HepG2 (cell line): ENCODE data around the gene NAV1. TPM values are rescaled to one million over a fixed set of nuclear protein-coding genes. Genes with fewer than 3 reads are reported as not detected.

Source experiments
- ATF2 ChIP-seq: sonication (generic); formaldehyde crosslinking; IDR thresholded peaks from 2 replicates; pipeline ENCODE4 v1.4.0; 2020; ENCODE audit warnings: missing genetic modification reagents
- ATF4 ChIP-seq, 2 experiments: fragments of 450-650 bp in 1 of 2; sonication (generic) in 1 of 2; formaldehyde crosslinking; IDR thresholded peaks; 2 replicates each; pipeline versions ENCODE4 v1.5.0 to v1.8.0; 2020 to 2022; ENCODE audit warnings: mild to moderate bottlenecking in 1 of 2, missing genetic modification reagents in 1 of 2
- ATM ChIP-seq: fragments of 450-650 bp; IDR thresholded peaks from 2 replicates; pipeline ENCODE4 v1.7.1; 2017; ENCODE audit warnings: mild to moderate bottlenecking, borderline replicate concordance
- ATRX ChIP-seq: sonication (generic); formaldehyde crosslinking; IDR thresholded peaks from 2 replicates; pipeline ENCODE4 v1.4.0; 2020; ENCODE audit warnings: missing genetic modification reagents, borderline replicate concordance
- CREB1 ChIP-seq, 2 experiments: fragments of 450-650 bp in 1 of 2; IDR thresholded peaks; 2 replicates each; pipeline ENCODE4 v1.6.1; 2016 to 2017; ENCODE audit warnings: control low read depth in 1 of 2, mild to moderate bottlenecking in 1 of 2, missing compliant biosample characterization in 1 of 2, missing genetic modification characterization in 1 of 2
- E2F1 ChIP-seq: sonication (generic); formaldehyde crosslinking; IDR thresholded peaks from 2 replicates; pipeline ENCODE4 v1.5.0; 2020; ENCODE audit warnings: missing genetic modification reagents
- EED ChIP-seq: sonication (generic); formaldehyde crosslinking; IDR thresholded peaks from 2 replicates; pipeline ENCODE4 v1.5.0; 2020; ENCODE audit warnings: mild to moderate bottlenecking, missing genetic modification reagents
- ETV6 ChIP-seq: sonication (generic); formaldehyde crosslinking; conservative IDR thresholded peaks from 2 replicates; pipeline ENCODE4 v1.4.0; 2020; ENCODE audit warnings: missing genetic modification reagents
- NCOA2 ChIP-seq: sonication (generic); formaldehyde crosslinking; IDR thresholded peaks from 2 replicates; pipeline ENCODE4 v1.8.0; 2022; ENCODE audit warnings: inconsistent platforms
- NFKB2 ChIP-seq: sonication (generic); formaldehyde crosslinking; IDR thresholded peaks from 2 replicates; pipeline ENCODE4 v1.4.0; 2020; ENCODE audit warnings: missing genetic modification reagents, borderline replicate concordance
- NPAS2 ChIP-seq: sonication (generic); formaldehyde crosslinking; IDR thresholded peaks from 2 replicates; pipeline ENCODE4 v1.8.0; 2022; ENCODE audit warnings: mild to moderate bottlenecking, missing genetic modification reagents, borderline replicate concordance
- PHF8 ChIP-seq: sonication (generic); formaldehyde crosslinking; IDR thresholded peaks from 2 replicates; pipeline ENCODE4 v1.5.0; 2020; ENCODE audit warnings: missing genetic modification reagents
- SAP130 ChIP-seq: IDR thresholded peaks from 2 replicates; pipeline ENCODE4 v1.6.1; 2016; ENCODE audit warnings: low read depth
- TGIF2 ChIP-seq: IDR thresholded peaks from 2 replicates; pipeline ENCODE4 v1.6.1; 2016; ENCODE audit warnings: control low read depth, missing compliant biosample characterization
- ZBTB44 ChIP-seq: sonication (generic); formaldehyde crosslinking; IDR thresholded peaks from 2 replicates; pipeline ENCODE4 v1.4.0; 2020; ENCODE audit warnings: missing genetic modification reagents
- ZC3H4 ChIP-seq: sonication (generic); formaldehyde crosslinking; IDR thresholded peaks from 2 replicates; pipeline ENCODE4 v1.4.0; 2020; ENCODE audit warnings: missing genetic modification reagents, borderline replicate concordance
- ZNF124 ChIP-seq: sonication (generic); formaldehyde crosslinking; IDR thresholded peaks from 2 replicates; pipeline ENCODE4 v1.4.0; 2020; ENCODE audit warnings: missing genetic modification reagents
- ZNF232 ChIP-seq: sonication (generic); formaldehyde crosslinking; IDR thresholded peaks from 2 replicates; pipeline ENCODE4 v1.4.0; 2020; ENCODE audit warnings: missing genetic modification reagents, borderline replicate concordance
- ZNF280B ChIP-seq: sonication (generic); formaldehyde crosslinking; IDR thresholded peaks from 2 replicates; pipeline ENCODE4 v1.5.0; 2020; ENCODE audit warnings: missing genetic modification reagents, mild to moderate bottlenecking, borderline replicate concordance
- ZNF746 ChIP-seq: sonication (generic); formaldehyde crosslinking; IDR thresholded peaks from 2 replicates; pipeline ENCODE4 v1.8.0; 2022; ENCODE audit warnings: mild to moderate bottlenecking, missing genetic modification reagents
- ZNF879 ChIP-seq: sonication (generic); formaldehyde crosslinking; IDR thresholded peaks from 2 replicates; pipeline ENCODE4 v1.8.1; 2023; ENCODE audit warnings: missing genetic modification reagents
- polyA plus RNA-seq, 8 experiments: library from polyadenylated mRNA; depleted of rRNA in 3 of 8; stranded (reverse) in 7 of 8; unstranded in 1 of 8; fragments of >200 nt; fragmentation: Illumina TruSeq in 4 of 8; extraction: Trizol in 4 of 8; gene quantifications; 2 replicates each; pipeline versions ENCODE4 v1.2.1 to v1.2.3, GENCODE V29; 2011 to 2016; ENCODE audit warnings: low read depth in 4 of 8, missing spikeins in 1 of 8, mixed read lengths in 1 of 8; ENCODE audit not compliant: insufficient read depth in 1 of 8
- total RNA-seq, 5 experiments: library from RNA; depleted of rRNA; stranded (reverse); fragments of >200 nt; fragmentation: Illumina TruSeq; extraction: Trizol; gene quantifications; 2 replicates each; pipeline ENCODE4 v1.2.3, GENCODE V29; 2016; ENCODE audit warnings: low read depth in 1 of 5

NAV1 gene
- total and polyA plus RNA-seq, 2 of the 13 experiments (the other 11 are each of a cell fraction or from before 2014, with no cell fraction given): not detected

- TF ChIP-seq ATF2 (CRISPR knock-in tag) (no peak), ZNF232 (no peak), CREB1 (IDR thresholded peaks at IDR 0.05) (no peak), CREB1 (CRISPR knock-in tag; IDR thresholded peaks at IDR 0.05) (no peak), ZC3H4 (CRISPR knock-in tag) (no peak), NCOA2 (CRISPR knock-in tag) (no peak), ZNF124 (CRISPR knock-in tag) (no peak), SAP130 (CRISPR knock-in tag) (peak; percentile 37; the same call in 1 of the 2 replicates), ETV6 (CRISPR knock-in tag) (no peak), ZNF879 (no peak), ATM (no peak), TGIF2 (CRISPR knock-in tag) (no peak), NFKB2 (CRISPR knock-in tag) (no peak), ZBTB44 (CRISPR knock-in tag) (no peak), ZNF746 (no peak), ATF4 (CRISPR knock-in tag; IDR thresholded peaks at IDR 0.05) (no peak), E2F1 (CRISPR knock-in tag) (no peak), NPAS2 (no peak), ZNF280B (CRISPR knock-in tag) (no peak), PHF8 (CRISPR knock-in tag) (no peak), EED (CRISPR knock-in tag) (no peak), ATRX (no peak)
Measured at GRCh38 chr1:201511941-201512539, 26.9 kb upstream of the NAV1 start (continued).
